Aorta (tissue), 5 donors: ENCODE measurements around the gene WDR38. TPM values are rescaled to one million over a fixed set of nuclear protein-coding genes. Genes with fewer than 3 reads are reported as not detected.

Source experiments
- ATAC-seq: fragments of 200-7000 bp; cut with Tn5 transposase; one replicate; pipeline ENCODE4 v1.9.1; 2022; ENCODE audit warnings: moderate library complexity; ENCODE audit not compliant: low FRiP score
- DNase-seq, 2 donors: peaks; one replicate each; pipeline ENCODE4 v3.0.0-alpha.2; 2020
- H3K27ac ChIP-seq, 2 donors: one replicate each; pipeline ENCODE4 v1.5.1; 2013; ENCODE audit warnings: low read length in 2 of 2, mild to moderate bottlenecking in 2 of 2, moderate library complexity in 2 of 2, control low read depth in 1 of 2, inconsistent platforms in 1 of 2, low read depth in 1 of 2
- H3K27me3 ChIP-seq, 2 donors: one replicate each; pipeline ENCODE4 v1.6.1; 2013; ENCODE audit warnings: control low read depth in 1 of 2, low read length in 1 of 2, mild to moderate bottlenecking in 1 of 2, moderate library complexity in 1 of 2; ENCODE audit not compliant: insufficient read depth in 2 of 2, control insufficient read depth in 1 of 2
- H3K36me3 ChIP-seq, 2 donors: one replicate each; pipeline ENCODE4 v1.6.1; 2013; ENCODE audit warnings: control low read depth in 1 of 2, low read length in 1 of 2, mild to moderate bottlenecking in 1 of 2; ENCODE audit not compliant: insufficient read depth in 2 of 2, control insufficient read depth in 1 of 2
- H3K4me1 ChIP-seq, 2 donors: one replicate each; pipeline ENCODE4 v1.6.1; 2013; ENCODE audit warnings: low read length in 2 of 2, control low read depth in 1 of 2, mild to moderate bottlenecking in 1 of 2, moderate library complexity in 1 of 2; ENCODE audit not compliant: insufficient read depth in 2 of 2, control insufficient read depth in 1 of 2
- H3K4me3 ChIP-seq, 2 donors: one replicate each; pipeline ENCODE4 v1.5.1; 2013; ENCODE audit warnings: low read length in 2 of 2, control low read depth in 1 of 2, mild to moderate bottlenecking in 1 of 2
- H3K9me3 ChIP-seq: one replicate; pipeline ENCODE4 v1.6.1; 2013; ENCODE audit warnings: mild to moderate bottlenecking, low read length; ENCODE audit not compliant: control insufficient read depth
- WGBS, 2 donors: extraction: QIAGEN DNeasy Blood & Tissue Kit; methylation state at CpG; one replicate each; pipeline ENCODE4 v1.1.7; 2013; 5-methylcytosine and 5-hydroxymethylcytosine counted together
- intact Hi-C, 2 donors: fragments of 100-400 bp; cut with DNase I; formaldehyde crosslinking; loops; one replicate each; pipeline versions ENCODE4 v1.14.2 to v1.15.0; 2022
- polyA plus RNA-seq, 2 donors: library from polyadenylated mRNA; stranded (reverse); fragments of 200-250 nt; gene quantifications; one replicate each; pipeline ENCODE4 v1.2.3, GENCODE V29; 2013
- total RNA-seq, 2 donors: library from RNA; stranded (reverse); fragmentation: NEBNext Ultra II Directional; extraction: Animal tissue kit (Norgen Biotek cat#: 25700); gene quantifications; one replicate each; pipeline ENCODE4 v1.2.1, GENCODE V29; 2021
- donor health status: healthy with polysubstance abuse.
- donor health status: Bipolar disorder and iron deficiency.
- donor health status: DM: no; HTN: no; CAD: no.
- donor health status: DM: no; HTN: no; CAD: no.
- donor health status: DM: yes; HTN: yes; CAD: no.

Gene WDR38
- total and polyA plus RNA-seq, 4 donors = 0.74 to 0.75 TPM; not detected in 2

- no peaks in the 10 kb centered on the region for H3K9me3 ChIP-seq
- no peaks in the 10 kb centered on the region for H3K4me1 ChIP-seq
- H3K27me3 ChIP-seq = no peaks in the 10 kb centered on the region
- WGBS, 2 donors = 0 to 1% methylated on average over 92 of the region's 92 CpGs
- intact Hi-C loops = no loop called here
- DNase-seq = peak; percentile 97 to 98
- peak within 1 kb of the TSS in 1 of 2 donors; percentile 53 for H3K27ac ChIP-seq
- peak within 1 kb of the TSS; percentile 50 to 51 for H3K4me3 ChIP-seq
- peak; percentile 98 for ATAC-seq
- peaks cover 0 to 5% of the 10 kb centered on the region in 2 donors for H3K36me3 ChIP-seq
Measured at GRCh38 chr9:124861342-124862229, 8.3 kb downstream of the WDR38 start, which contains the start of the genes ARPC5L and RPL35. TSS of gene ARPC5L (plus strand) at chr9:124862130. CDS start at chr9:124869291, 7,161 bp downstream. TSS of gene RPL35 (minus strand) at chr9:124861957. CDS start at chr9:124861912, 45 bp downstream.

DNA sequence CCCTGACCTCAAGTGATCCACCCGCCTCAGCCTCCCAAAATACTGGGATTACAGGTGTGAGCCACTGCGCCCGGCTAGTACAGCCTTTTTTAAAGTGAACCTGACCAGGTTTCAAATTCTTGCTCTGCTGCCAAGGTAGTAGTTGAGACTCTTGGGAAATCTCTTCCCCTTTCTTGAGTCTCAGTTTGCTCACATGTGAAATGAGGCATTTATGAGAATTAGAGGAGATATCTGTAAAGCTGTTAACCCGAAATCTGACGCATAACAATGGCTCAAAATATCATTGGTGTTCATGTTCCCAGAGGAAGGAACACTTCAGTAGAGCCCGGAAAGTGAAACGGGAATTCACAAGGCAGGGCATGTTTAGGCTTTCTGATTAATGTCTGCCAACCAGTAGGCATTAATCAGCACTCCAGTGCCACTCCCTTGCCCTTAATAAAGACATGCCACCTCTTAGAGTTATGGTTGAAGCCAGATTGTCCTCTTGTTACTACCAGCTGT, 10.2 kb downstream of the WDR38 start:
- DNase-seq (no peak), ATAC-seq (no peak)
- H3K27me3 ChIP-seq = no peaks in the 10 kb centered on the region
- H3K4me1 ChIP-seq = no peaks in the 10 kb centered on the region
- H3K4me3 ChIP-seq = no peak overlapping the region
- H3K9me3 ChIP-seq = no peaks in the 10 kb centered on the region
- H3K36me3 ChIP-seq = peaks cover 0 to under 1% of the 10 kb centered on the region in 2 donors
- no peak overlapping the region for H3K27ac ChIP-seq
- WGBS, 2 donors = 50 to 52% methylated on average over 7 of the region's 7 CpGs
- intact Hi-C loops = no loop called here

GRCh38 chr9:124868511-124869465, 15.5 kb downstream of the WDR38 start:
- no peaks in the 10 kb centered on the region for H3K4me1 ChIP-seq
- no peaks in the 10 kb centered on the region for H3K9me3 ChIP-seq
- peak overlapping the region; percentile 64 to 94 for H3K4me3 ChIP-seq
- DNase-seq = peak; percentile 91 to 96
- H3K27ac ChIP-seq = peak overlapping the region; percentile 62 to 64
- WGBS, 2 donors = 0% methylated on average over 83 to 101 of the region's 101 CpGs
- H3K27me3 ChIP-seq = no peaks in the 10 kb centered on the region
- ATAC-seq = peak; percentile 95
- intact Hi-C loops = no loop called here
- H3K36me3 ChIP-seq = no peaks in the 10 kb centered on the region

DNA sequence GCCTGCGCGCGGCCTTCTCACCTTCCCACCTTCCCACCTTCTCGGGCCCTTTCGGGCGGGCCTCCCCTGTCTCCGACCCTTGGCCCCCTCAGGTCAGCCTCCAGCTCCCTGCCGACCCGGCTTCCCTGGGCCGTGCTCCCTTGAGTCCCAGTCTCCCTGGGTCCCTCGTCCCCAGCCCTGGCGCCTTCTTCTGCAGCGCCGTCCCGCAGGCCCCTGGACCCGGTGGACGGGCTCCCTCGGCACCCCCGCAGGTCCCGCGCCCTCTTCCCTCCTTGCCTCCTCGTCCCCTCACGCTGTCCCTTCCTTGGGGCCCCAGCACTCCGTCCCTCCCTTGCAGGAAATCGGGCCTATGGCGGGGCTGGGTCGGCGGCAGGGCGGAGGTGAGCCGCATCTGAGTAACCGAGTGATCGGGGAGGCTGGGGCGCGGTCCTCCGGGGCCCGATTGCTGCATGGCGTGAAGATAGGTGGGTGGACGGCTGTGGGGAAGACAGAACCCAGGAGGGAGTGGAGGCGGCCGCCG, 16.3 kb downstream of the WDR38 start:
- H3K27me3 ChIP-seq = no peaks in the 10 kb centered on the region
- DNase-seq = no peak
- H3K36me3 ChIP-seq = no peaks in the 10 kb centered on the region
- intact Hi-C loops = no loop called here
- 0 to 1% methylated on average over 38 to 40 of the region's 41 CpGs for WGBS, 2 donors
- H3K9me3 ChIP-seq = no peaks in the 10 kb centered on the region
- ATAC-seq = peak; percentile 10
- H3K4me3 ChIP-seq = peak overlapping the region; percentile 53 to 67
- peak overlapping the region in 1 of 2 donors; percentile 53 for H3K27ac ChIP-seq
- H3K4me1 ChIP-seq = no peaks in the 10 kb centered on the region

- Histone ChIP-seq H3K27me3 (no peaks in the 10 kb centered on the region), H3K4me1 (no peaks in the 10 kb centered on the region), H3K27ac (no peak overlapping the region), H3K9me3 (no peaks in the 10 kb centered on the region), H3K36me3 (peaks cover 0 to under 1% of the 10 kb centered on the region in 2 donors), H3K4me3 (peak overlapping the region in 1 of 2 donors; percentile 67)
- ATAC-seq (peak; percentile 5), DNase-seq (no peak)
- intact Hi-C loops = loop anchor here in 1 of 2 donors (5.0 kb wide), 1 partner anchor 72 kb away; the partner anchor contains the start of gene GOLGA1
- 5 to 7% methylated on average over 12 of the region's 12 CpGs for WGBS, 2 donors
Measured at GRCh38 chr9:124869986-124870560, 16.8 kb downstream of the WDR38 start.

DNA sequence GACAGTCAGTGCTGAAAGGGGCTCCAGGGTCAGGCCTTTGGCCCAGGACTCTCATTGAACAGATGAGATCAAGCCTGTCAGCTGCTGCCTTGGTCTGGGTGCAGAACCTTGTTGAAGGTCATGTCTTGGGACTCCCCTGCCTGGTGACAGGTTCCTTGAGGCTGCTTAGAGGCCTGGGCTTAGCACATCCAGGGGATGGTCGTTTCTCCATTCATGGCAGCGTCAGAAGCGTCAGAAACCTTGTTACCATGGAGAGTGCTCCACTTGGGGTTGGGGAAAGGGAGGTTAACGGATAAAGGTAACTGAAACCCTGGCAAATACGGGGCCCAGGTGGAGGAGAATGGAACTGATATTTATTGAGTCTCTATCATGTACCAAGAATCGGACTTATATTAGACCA, 17.5 kb downstream of the WDR38 start:
- ATAC-seq = no peak
- Histone ChIP-seq H3K9me3 (no peaks in the 10 kb centered on the region), H3K4me3 (peak overlapping the region in 1 of 2 donors; percentile 5), H3K27ac (no peak overlapping the region), H3K4me1 (no peaks in the 10 kb centered on the region), H3K36me3 (peaks cover 0 to 5% of the 10 kb centered on the region in 2 donors), H3K27me3 (no peaks in the 10 kb centered on the region)
- 67% methylated on average over 6 of the region's 6 CpGs for WGBS, 2 donors
- no peak for DNase-seq
- intact Hi-C loops = loop anchor here in 1 of 2 donors (5.0 kb wide), 1 partner anchor 72 kb away; the partner anchor contains the start of gene GOLGA1

- ATAC-seq (no peak), DNase-seq (no peak)
- no peaks in the 10 kb centered on the region for H3K4me1 ChIP-seq
- H3K27ac ChIP-seq = no peak overlapping the region
- H3K27me3 ChIP-seq = no peaks in the 10 kb centered on the region
- no peaks in the 10 kb centered on the region for H3K9me3 ChIP-seq
- intact Hi-C loops = loop anchor here in 1 of 2 donors (5.0 kb wide), 1 partner anchor 71 kb away; the partner anchor contains the start of gene GOLGA1
- WGBS, 2 donors = 77 to 80% methylated on average over 11 of the region's 11 CpGs
- H3K4me3 ChIP-seq = no peak overlapping the region
- peaks cover 0 to 7% of the 10 kb centered on the region in 2 donors for H3K36me3 ChIP-seq
Measured at GRCh38 chr9:124871156-124871561, 17.9 kb downstream of the WDR38 start.
